Esophagus muscularis mucosa (tissue), 4 donors: ENCODE measurements around the gene ZNF419.
"Not testable (repeated sequence)": the region's sequence is repeated elsewhere in the genome, so short reads cannot be mapped to it uniquely, and the experiment has no call there.

Source experiments
- EP300 ChIP-seq: sonication (generic); formaldehyde crosslinking; IDR thresholded peaks from one replicate; pipeline ENCODE4 v1.6.1; 2017; ENCODE audit warnings: antibody characterized with exemption
- POLR2A ChIP-seq: fragments of 450-650 bp; IDR thresholded peaks from one replicate; pipeline ENCODE4 v1.6.1; 2017; ENCODE audit warnings: antibody characterized with exemption, moderate library complexity, mild to moderate bottlenecking, low read depth
- POLR2AphosphoS5 ChIP-seq, 2 donors: sonication (generic); formaldehyde crosslinking; IDR thresholded peaks; one replicate each; pipeline ENCODE4 v1.6.1; 2017; ENCODE audit warnings: antibody characterized with exemption in 2 of 2
- TF ChIP-seq, protein P1 (sequence below), 3 experiments: fragments of 200-600 bp in 2 of 3; fragments of 450-650 bp in 1 of 3; sonication (generic) in 2 of 3; IDR thresholded peaks; one replicate each; pipeline ENCODE4 v1.5.1; 2017 to 2019; ENCODE audit warnings: antibody characterized with exemption in 3 of 3, mild to moderate bottlenecking in 2 of 3, moderate library complexity in 1 of 3

DNA sequence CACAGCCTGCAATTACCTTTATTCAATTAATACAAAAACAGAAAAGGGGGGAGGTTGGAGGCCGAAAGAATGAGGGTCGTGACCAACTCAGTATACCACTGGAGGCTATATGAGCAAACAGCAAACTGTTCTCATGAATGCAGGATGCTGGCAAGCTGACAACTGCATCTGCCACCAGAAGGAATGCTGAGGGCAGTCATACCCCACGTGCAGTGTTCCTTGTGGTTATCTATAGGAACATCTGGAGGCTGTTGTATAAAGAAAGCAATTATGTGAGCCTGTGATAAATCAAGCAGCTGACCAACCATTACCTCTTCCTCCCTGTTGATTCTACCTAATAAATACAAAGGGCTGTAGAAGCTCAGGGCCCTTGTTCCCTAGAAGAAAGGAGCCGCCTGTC, 30.5 kb downstream of the ZNF419 start:
- TF ChIP-seq POLR2A; EP300; POLR2AphosphoS5 (IDR thresholded peaks at IDR 0.05): not testable (repeated sequence)
- TF ChIP-seq, protein P1, sequence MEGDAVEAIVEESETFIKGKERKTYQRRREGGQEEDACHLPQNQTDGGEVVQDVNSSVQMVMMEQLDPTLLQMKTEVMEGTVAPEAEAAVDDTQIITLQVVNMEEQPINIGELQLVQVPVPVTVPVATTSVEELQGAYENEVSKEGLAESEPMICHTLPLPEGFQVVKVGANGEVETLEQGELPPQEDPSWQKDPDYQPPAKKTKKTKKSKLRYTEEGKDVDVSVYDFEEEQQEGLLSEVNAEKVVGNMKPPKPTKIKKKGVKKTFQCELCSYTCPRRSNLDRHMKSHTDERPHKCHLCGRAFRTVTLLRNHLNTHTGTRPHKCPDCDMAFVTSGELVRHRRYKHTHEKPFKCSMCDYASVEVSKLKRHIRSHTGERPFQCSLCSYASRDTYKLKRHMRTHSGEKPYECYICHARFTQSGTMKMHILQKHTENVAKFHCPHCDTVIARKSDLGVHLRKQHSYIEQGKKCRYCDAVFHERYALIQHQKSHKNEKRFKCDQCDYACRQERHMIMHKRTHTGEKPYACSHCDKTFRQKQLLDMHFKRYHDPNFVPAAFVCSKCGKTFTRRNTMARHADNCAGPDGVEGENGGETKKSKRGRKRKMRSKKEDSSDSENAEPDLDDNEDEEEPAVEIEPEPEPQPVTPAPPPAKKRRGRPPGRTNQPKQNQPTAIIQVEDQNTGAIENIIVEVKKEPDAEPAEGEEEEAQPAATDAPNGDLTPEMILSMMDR (IDR thresholded peaks at IDR 0.05), result not testable (repeated sequence)
